Stimulated activated naive CD8-positive, alpha-beta T cell treated with anti-CD3 and anti-CD28 coated beads, Interleukin-15, Interleukin-2, amounts not matched to agents 100 U/mL and 50 U/mL, for 24 hours (primary cell): Measurements from ENCODE around the gene MYO9B.
"Not testable (repeated sequence)": the region's sequence is repeated elsewhere in the genome, so short reads cannot be mapped to it uniquely, and the experiment has no call there.

ENCODE experiments used
- ATAC-seq: fragments of 150-1000 bp; cut with Tn5 transposase; one replicate; pipeline ENCODE4 v1.10.0; 2021
- DNase-seq: peaks from one replicate; pipeline ENCODE4 v3.0.0; 2021

The MYO9B gene

DNA sequence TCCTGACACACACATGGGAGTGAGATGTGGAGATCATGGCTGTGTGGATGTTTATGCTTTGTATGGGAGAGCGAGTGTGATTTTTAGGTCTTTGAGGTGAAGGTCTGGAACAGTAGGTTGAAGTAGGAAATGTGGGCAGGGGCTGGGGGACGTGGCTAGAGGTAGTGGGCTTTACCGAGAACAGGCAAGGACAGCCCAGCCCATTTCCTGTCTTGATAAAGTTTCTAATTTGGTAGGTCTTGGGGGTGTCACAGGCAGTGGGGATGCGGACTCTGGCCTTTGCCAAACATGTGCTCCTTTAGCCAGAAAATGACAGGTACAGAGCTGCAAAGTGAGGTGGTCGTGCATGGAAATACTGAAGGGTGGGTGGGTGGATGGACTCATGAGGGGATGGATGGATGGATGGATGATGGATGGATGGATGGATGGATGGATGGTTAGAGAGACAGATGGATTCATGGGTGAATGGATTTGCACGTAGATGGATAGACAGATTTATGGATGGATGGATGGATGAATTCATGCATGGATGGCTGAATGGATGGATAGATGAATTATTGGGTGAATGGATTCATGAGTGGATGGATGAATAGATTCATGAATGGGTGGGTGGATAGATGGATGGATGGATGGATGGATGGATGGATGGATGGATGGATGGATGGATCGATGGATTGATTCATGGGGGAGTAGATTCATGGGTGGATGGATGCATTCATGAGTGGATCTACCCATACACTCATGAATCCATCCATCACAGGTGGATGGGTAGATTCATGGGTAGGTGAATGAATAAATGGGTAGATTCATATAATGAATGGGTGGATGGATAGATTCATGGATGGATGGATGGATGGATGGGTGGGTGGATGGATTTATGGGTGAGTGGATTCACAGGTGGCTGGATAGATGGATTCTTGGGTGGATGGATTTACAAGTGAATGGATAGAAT, 70.2 kb downstream of the MYO9B start:
- DNase-seq: no peak
- ATAC-seq: no peak

DNA sequence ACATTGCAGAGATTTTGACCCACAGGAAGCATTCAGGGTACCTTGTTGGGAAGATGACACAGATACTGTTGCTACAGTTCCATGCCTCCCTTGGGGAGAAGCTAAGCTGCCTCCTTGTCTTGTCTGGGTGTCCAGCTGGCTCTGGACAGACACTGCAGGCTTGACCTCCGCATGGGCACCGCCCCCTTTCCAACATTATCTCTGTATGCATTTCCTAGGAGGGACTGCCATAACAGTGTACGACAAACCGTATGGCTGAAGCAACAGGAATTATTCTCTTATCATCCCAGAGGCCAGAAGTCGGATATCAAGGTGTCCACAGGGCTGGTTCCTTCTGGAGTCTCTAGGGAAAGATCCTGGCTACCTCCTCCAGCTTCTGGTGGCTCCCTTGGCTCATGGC, 72.6 kb downstream of the MYO9B start:
- no peak for ATAC-seq
- DNase-seq: no peak

DNA sequence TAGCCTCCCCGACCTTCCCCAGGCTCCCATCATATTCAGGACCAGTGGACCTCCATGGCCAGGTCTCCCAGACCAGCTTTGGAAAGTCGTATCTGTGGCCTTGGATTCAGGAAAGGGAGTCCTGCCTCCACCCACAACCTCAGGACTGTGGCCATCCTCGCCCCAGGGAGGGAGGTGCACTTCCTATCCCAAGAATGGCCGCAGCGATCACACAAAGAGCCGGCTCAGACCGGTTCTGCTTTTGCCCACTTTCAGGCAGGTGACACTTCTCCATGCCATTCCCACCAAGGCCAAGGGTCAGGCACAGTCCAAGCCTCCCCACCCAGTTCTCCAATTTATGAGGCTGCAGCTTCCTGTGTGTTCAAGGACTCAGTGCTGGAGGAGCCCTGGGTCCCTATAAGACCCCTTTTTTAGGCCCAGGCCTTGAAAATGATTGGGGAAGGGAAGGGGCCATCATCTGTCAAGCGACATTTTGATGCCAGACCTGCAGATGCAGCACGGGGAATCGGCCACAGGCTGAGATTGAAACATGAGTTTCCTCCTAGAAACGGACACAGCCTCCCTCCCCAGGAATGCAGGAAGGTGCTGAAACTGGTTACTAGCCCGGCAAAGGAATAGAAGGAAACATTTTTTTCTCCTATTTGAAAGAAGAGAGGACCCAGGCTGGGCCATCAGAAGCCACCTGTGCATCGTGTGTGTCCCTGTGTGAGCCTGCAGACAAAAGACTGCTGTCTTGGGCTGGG, 74.0 kb downstream of the MYO9B start:
- DNase-seq (no peak), ATAC-seq (no peak)

DNA sequence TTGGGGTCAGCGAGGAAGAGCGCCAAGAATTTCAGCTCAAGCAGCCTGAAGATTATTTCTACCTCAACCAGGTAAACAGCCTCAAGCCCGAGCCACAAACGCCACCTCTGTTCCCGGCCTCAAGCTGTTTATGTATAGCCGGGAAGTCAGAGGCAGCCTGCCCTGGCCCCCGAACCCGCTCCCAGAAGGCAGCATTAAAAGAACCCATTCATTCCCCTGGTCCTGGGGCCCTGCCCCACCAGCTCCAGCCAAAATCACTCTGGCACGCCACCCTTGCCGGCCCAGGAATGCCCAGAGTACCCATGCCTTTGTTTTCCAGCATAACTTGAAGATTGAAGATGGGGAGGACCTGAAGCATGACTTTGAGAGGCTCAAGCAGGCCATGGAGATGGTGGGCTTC, 78.4 kb downstream of the MYO9B start:
- ATAC-seq (no peak), DNase-seq (no peak)

DNA sequence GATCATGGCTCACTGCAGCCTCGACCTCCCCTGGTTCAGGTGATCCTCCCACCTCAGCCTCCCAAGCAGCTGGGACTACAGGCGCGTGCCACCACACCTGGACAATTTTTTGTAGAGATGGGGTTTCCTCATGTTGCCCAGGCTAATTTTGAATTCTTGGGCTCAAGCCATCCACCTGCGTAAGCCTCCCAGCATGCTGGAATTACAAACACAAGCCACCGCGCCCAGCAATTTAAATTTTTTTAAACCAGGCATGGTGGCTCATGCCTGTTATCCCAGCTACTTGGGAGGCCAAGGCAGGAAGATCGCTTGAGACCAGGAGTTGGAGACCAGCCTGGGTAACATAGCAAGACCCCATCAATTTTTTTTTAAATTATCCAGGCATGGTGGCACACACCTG, 79.7 kb downstream of the MYO9B start:
- no peak for ATAC-seq
- no peak for DNase-seq

DNA sequence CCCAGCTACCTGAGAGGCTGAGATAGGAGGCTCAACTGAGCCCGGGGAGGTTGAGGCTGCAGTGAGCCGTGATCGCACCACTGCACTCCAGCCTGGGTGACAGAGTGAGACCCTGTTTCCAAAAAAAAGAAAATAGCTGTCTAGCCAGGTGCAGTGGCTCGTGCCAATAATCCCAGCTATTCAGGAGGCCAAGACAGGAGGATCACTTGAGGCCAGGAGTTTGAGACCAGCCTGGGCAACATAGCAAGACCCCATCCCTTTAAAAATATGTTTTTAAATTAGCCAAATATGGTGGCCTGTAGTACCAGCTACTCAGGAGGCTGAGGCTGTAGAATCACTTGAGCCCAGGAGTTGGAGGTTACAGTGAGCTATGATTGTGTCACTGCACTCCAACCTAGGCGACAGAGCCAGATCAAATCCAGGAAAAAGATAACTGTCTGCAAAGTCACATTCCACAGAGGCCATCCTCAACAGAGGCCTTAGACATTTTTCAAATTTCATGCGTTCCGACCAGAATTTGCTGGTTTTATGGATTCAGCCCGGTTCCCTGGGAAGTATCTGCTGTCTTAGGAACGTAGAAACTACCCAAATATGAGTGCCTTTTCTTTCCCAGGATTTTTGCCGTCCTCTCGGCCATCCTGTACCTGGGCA, 80.8 kb downstream of the MYO9B start:
- no peak for ATAC-seq
- no peak for DNase-seq

DNA sequence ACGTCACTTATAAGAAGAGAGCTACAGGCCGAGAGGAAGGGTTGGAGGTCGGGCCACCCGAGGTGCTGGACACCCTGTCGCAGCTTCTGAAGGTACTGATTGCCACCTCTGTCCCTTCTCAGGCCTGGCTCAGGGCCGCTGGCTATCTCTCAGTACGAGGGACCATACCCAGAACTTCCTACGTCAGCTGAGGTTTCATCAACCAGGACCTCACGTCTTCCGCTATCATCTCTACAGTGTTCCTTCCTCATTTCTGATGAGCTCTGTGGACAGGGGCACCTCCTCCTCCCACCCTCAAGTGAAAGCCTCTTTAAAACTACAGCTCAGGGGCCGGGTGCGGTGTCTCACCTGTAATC, 81.3 kb downstream of the MYO9B start:
- no peak for DNase-seq
- no peak for ATAC-seq

DNA sequence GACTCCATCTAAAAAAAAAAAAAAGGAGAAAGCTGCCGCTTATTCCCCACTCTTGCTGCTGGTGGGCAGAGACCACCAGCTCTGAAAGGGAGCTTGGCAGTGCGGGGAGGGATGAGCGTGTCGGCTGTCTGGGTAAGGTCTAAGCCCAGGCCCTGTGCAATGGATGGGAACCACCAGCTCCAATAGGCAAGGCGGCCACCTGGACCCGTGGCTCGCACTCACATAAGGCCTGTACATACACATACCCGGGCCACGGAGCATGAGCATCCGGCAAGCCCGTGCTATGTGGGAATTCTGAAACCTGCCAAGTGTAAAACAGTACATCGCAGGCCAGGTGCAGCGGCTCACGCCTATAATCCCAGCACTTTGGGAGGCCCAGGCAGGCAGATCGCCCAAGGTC, 83.0 kb downstream of the MYO9B start:
- DNase-seq (no peak), ATAC-seq (no peak)

DNA sequence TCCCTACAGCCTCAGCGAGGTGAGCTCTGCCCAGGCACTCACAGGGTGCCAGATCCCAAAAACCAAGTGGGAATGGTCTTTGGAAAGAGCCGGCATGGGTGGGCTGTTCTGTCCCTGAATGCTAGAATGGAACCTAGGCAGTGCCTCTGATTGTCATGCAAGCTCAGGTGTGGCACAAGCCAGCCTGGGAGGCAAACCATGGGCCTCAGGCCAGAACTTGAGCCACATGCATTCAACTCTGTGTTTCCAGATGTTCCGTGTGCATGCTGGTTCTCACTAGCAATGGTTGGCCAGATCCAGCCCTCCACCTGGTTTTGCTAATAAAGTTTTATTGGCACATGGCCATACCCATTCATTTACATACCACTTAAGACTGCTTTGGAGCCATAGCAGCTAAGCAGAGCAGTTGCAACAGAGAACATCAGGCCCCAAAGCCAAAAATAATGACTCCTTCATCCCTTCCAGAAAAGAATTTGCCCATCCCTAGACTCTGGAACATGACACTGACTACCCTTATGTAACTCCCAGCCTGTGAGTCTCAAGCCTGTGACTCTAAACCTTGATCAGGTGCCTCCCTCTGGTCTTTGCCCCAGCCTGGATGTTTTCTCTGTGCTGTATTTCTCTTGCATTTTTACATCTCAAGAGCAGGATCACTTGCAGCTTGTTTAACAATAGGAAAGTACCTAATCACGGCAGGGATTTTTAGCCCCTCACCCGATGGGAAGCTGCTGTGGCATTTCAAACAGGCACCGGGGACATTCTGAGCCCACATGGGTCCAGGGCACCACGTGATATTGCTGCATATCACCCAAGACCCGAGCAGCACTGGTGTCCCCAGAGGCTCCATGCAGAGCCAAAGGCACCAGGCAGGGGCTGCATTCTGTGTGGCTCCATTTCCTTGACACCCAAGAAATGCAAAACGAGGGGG, 84.2 kb downstream of the MYO9B start:
- DNase-seq (no peak), ATAC-seq (no peak)

DNA sequence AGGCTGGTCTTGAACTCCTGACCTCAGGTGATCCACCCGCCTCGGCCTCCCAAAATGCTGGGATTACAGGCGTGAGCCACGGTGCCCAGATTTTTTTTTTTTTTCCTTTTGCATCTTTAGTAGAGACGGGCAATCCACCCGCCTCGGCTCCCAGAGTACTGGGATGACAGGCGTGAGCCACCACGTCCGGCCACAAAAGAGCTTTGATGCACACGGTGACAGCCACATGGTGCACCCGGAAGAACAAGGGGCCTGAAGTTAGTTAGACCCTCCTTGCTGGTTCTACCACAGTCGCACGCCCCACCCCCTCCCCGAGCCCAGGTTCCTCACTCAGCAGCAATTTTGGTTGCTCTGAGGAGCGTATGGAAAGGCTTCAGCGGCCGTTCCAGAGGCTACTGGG, 85.3 kb downstream of the MYO9B start:
- ATAC-seq: no peak
- DNase-seq: no peak

DNA sequence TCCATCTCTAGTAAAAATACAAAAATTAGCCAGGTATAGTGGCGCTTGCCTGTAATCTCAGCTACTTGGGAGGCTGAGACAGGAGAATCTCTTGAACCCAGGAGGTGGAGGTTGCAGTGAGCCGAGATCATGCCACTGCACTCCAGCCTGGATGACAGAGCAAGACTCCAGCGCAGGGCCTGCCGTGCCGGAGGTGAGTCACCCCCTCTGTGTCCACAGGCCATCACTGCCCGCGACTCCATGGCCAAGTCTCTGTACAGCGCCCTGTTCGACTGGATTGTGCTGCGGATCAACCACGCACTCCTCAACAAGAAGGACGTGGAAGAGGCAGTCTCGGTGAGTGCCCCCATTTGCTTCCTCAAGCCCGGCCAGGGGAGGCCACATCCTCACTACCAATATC, 86.6 kb downstream of the MYO9B start:
- not testable (repeated sequence) for DNase-seq, ATAC-seq

DNA sequence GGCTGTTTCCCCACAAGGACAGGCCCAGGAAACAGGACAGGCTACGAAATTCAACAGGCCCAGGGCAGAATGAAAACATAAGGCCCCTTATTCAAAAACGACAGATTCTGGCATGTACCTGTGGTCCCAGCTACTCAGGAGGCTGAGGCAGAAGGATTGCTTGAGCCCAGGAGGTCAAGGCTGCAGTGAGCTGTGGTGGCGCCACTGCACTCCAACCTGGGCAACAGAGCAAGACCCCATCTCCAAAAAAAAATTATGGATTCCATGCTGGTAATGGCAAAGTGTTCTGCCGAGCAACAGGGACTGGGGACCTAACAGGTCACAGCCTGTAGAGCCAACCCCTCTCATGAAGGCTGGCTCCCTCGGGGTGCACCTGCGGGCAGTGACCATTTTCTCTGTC, 87.0 kb downstream of the MYO9B start:
- no peak for ATAC-seq
- no peak for DNase-seq

DNA sequence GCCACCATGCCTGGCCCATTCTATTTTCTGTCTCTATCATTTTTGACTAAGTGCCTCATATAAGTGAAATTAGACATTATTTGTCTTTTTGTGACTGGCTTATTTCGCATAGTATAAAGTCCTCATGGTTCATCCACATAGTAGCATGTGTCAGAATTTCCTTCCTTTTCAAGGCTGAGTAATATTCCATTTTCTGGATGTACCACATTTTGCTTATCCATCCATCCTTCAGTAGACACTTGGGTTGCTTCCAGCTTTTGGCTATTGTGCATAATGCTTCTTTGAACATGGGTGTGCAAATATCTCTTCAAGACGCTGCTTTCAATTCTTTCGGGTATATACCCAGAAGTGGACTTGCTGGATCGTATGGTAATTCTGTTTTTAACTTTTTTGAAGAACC, 88.1 kb downstream of the MYO9B start:
- DNase-seq (no peak), ATAC-seq (no peak)

DNA sequence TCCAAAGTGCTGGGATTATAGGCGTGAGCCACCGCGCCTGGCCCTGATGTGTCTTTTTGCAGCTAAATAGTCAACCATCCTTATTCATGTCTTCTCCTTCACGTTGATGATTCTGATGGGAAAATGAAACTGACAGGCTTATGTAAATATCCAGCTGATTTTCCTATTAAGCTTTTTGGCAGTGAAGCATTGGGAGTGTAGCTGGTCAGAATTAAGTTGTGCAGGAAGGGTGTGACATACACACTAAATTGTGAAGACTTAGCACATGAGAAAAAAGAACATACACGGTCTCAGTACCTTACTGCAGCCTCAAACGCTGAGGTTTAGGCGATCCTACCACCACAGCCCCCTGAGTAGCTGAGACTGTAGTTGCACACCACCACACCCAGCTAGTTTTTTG, 89.1 kb downstream of the MYO9B start:
- DNase-seq (no peak), ATAC-seq (no peak)

DNA sequence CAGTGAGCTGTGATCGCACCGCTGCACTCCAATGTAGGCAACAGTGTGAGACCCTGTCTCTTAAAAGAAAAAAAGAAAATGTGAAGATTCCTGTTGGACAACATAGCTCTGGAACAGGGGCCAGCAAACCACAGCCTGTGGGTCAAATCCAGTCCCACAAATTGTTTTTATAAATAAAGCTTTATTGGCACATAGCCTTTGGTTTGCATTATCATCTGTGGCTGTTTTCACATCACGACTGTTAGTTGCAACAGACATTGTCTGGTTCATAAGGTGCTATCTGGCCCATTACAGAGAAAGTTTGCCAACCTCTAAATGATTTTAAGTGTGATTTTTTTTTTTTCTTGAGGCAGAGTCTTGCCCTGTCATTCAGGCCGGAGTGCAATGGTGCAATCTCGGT, 90.1 kb downstream of the MYO9B start:
- ATAC-seq (no peak), DNase-seq (no peak)

DNA sequence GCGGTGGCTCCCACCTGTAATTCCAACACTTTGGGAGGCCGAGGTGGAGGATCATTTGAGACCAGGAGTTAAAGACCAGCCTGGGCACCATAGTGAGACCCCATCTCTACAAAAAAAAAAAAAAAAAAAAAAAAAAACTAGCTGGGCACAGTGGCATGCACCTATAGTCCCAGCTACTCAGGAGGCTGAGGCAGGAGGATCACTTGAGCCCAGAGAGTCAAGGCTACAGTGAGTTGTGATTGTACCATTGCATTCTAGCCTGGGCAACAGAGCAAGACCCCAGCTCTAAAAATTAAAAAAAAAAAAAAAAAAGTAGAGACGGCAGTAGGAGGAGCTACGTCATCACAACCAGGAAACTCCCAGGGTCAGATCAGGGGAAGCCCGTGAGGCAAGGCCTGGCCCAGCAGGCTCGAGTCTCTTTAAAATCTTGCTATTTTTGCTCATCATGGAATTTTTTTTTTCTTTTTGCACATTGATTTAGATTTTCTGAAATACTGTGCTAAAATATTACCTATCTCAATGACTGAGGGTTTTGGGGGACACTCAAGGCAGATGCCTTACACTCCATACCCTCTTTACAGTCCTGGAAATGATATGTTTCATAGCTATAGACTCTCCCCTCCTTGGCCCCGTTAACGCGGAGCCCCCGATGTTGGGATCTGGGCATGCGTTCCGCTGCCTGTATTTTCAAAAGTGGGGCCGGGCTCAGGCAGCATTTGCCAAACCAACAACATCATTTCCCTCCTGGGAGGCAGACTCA, 95.1 kb downstream of the MYO9B start:
- peak; percentile 58 for ATAC-seq
- peak; percentile 22 for DNase-seq

DNA sequence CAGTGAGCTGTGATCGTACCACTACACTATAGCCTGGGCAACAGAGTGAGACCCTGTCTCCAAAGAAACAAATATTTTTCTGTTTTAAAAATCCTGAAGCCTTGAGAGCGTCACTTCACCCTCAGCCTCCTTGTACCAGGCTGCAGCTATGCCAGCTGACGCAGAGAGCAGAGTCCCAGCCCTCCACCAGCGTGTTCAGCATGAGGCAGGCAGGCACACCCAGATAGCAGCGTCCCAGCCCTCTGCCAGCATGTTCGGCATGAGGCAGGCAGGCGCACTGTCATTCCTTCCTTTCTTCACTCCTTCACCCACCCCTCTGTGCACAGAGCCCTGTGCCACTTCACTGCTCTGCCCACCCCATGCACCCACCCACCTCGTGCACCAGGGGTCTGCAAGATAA, 96.3 kb downstream of the MYO9B start:
- DNase-seq: no peak
- no peak for ATAC-seq

DNA sequence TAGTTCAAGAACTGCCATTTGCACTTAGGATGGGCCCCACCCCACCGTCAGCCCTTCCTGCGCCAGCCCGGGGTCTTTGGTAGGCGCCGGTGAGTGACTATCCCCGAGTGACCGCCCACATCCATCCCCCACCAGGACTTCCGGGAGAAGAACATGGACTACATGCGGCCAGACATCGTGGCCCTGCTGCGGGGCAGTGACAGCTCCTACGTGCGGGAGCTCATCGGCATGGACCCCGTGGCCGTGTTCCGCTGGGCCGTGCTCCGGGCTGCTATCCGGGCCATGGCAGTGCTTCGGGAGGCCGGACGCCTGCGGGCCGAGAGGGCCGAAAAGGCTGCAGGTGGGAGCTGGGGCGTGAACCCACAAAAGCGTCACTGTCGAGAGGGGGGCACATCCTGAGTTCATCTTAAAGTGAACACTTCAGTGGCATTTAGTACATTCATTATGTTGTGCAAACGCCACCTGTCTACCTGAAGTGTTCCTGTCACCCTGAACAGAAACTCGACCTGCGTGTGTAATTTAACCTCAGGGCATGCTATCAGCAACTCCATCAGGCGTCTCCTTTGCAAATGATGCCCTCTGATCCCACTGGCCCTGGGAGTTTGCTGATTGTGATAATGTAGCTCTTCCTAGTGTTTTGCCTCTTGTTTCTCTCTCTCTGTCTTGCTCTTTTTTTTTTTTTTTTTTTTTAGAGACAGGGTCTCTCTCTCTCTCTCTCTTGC, 97.2 kb downstream of the MYO9B start:
- no peak for DNase-seq
- ATAC-seq: no peak

DNA sequence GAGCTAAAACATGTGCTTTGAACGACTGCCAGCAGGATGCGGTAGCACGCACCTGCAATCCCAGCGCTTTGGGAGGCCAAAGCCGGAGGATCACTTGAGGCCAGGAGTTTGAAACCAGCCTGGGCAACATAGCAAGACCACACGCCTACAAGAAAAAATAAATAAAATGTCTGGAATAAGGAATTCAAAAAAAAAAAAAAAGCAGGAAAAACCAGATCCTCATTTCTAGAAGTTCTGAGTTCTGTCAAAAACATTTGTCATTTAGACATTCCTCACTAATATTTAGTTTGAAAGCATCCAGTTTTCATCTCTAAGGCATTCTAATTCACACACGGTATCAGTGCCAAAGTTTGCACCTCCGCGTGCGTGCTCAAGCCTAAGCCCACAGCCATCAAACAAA, 102.7 kb downstream of the MYO9B start:
- ATAC-seq (no peak), DNase-seq (no peak)

DNA sequence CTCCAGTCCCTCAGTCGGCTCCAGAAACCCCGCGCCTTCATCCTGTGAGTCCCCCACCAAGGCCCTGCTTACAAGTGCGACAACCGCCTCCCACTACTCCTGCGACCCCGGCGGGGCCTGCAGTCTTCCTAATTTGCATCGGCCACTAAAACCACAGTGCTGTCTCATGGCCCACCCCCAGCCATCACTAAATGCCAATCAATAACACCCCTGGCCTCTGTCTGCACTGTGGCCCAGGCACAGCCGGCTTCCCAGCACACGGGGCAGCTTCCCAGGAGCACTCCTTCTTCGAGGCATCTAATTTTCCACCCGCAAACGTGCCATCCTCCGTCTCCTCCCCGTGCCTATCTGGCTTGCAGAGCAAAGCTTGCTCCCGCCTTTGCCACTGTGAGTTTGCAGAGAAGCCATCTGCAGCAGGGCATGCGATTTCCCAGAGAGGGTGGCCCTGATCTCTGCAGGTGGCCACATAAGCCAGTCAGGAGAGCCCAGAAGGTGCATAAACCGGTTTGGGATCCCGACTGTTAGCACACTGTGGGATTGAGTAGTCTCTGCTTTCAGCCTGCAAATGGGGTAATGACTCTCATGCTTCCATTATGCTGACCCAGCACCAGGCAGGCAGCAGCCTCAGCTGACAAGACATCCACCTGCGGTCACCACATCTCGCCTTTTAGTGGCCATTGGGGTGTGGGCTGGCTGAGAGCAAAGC, 105.6 kb downstream of the MYO9B start:
- ATAC-seq: no peak
- DNase-seq: no peak
